HFF-Myc (cell line): Measurements from ENCODE around the gene ZNF701.
A peak's percentile ranks its signal among the peaks of the same experiment; 100 is the strongest.

Experiments
- DNase-seq: peaks from one replicate; pipeline ENCODE4 v3.0.0-alpha.2; 2011; ENCODE audit warnings: low read depth; ENCODE audit errors: extremely low read depth
- H3K4me3 ChIP-seq: replicated peaks from 2 replicates; pipeline ENCODE4 v1.5.1; 2011; ENCODE audit warnings: low read depth, mild to moderate bottlenecking, control low read depth, low read length
- CTCF ChIP-seq: IDR thresholded peaks from 2 replicates; pipeline ENCODE4 v1.5.1; 2012; ENCODE audit warnings: mild to moderate bottlenecking, low read depth, low read length, control low read depth; ENCODE audit errors: missing control alignments

Gene ZNF701

DNA sequence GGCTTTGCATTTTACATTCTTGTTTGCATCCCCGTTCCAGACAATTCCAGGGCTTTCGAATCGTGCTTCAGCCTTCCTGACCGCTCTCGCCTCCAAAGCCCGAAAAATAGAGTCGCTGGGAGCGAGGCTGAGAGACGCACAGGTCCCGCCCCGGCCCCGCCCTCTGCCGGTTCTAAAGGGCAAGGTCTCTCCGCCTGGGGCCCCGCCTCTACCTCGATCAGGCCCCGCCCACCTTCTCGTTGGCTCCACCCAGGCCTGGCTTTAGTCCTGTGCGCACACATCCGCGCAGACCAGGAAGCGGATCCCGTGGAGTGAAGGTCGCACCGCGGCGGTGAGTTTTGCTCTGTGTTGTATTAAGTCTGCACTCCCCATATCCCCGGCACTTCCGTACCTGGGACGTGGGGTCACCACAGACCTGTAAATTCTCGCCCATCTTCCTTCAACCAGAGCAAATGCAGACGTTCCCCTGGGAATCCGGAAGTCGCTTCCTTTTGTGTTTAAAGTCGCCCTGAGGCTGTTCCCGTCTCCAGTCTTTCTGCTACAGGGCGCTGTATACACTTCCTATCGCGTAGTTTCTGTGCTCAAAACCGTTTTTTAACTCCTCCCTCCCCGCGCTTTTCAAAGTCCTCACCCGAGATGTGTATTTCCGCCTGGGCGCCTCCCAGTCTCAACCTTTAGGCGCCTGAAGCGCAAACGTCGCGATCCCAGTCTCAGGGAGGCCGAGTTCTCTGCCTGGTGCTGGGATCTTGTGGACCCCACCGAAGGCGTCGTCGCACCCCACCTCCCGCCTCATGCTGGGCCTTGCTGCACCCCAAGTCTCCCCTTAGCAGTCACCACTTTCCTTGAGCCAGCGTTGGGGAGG lies at the start of gene ZNF701:
Gene ZNF701 (plus strand): TSS at position 288 of the 862 bp plus-strand sequence. CDS start 3,861 bp downstream, outside the sequence.
- H3K4me3 ChIP-seq, result peak within 1 kb of the TSS; percentile 66
- peak; percentile 63 for DNase-seq
- TF ChIP-seq CTCF, result peak; percentile 5

DNA sequence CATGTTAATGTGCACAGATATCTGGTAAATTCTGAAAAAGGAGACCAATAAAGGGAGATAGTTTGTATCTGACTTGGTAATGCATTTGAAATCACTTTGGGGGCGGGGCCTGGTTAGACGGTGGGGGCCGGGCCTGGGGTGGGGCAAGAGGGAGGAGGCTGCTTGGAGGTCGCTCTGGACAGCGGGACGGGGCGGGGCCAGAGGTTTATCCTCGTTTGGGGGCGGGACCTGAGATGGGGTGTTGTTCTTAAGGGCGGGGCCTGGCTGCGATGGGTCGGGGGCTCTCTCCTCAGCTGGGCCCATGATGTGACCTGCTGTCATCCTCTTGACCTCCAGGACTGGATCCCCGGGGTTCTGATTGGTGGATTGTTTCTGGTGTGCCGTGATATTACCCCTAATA lies 47.5 kb upstream of the ZNF701 start:
- no peak overlapping the region for H3K4me3 ChIP-seq
- no peak for DNase-seq
- TF ChIP-seq CTCF, result no peak

GRCh38 chr19:52524086-52524485 lies 46.0 kb upstream of the ZNF701 start:
- DNase-seq, result no peak
- TF ChIP-seq CTCF, result no peak
- no peak overlapping the region for H3K4me3 ChIP-seq

GRCh38 chr19:52527134-52527955 lies 42.7 kb upstream of the ZNF701 start, which contains the start of gene ZNF808:
Gene ZNF808 (plus strand): TSS chr19:52527668. CDS start chr19:52543285, 15,617 bp downstream.
- peak; percentile 49 for TF ChIP-seq CTCF
- peak within 1 kb of the TSS; percentile 68 for H3K4me3 ChIP-seq
- DNase-seq, result peak; percentile 47

DNA sequence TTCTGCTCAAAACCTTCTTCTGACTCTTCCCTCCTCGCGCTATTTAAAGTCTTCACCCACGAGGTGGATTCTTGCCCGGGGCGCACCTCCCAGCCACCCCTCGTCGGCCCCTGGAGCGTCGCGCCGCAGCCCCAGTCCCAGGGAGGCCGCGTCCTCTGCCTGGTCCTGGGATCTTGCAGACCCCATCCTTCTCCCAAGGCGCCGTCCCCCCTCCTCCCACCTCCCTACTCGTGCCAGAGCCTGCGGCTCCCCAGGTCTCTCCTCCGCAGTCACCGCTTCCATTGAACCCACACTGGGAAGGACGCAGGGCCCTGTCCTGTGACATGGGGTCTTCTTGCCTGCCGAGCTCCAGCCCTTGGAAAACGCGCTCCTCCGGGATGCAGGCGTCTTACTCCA lies 42.1 kb upstream of the ZNF701 start:
- no peak for TF ChIP-seq CTCF
- H3K4me3 ChIP-seq, result peak overlapping the region; percentile 68
- no peak for DNase-seq

GRCh38 chr19:52532480-52532879 lies 37.6 kb upstream of the ZNF701 start:
- no peak for DNase-seq
- TF ChIP-seq CTCF, result no peak
- no peak overlapping the region for H3K4me3 ChIP-seq
